Hematopoietic multipotent progenitor cell treated with erythropoietin and hydrocortisone succinate and interleukin-3 and kit ligand, for 6 days (in vitro differentiated cells): Measurements from ENCODE around the gene GAGE1.
"Not testable (repeated sequence)": the region's sequence is repeated elsewhere in the genome, so short reads cannot be mapped to it uniquely, and the experiment has no call there.

Experiments used
- DNase-seq: peaks from one replicate; pipeline ENCODE4 v3.0.0-alpha.2; 2015

The GAGE1 gene, protein sequence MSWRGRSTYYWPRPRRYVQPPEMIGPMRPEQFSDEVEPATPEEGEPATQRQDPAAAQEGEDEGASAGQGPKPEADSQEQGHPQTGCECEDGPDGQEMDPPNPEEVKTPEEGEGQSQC

GRCh38 chrX:49598720-49599119, at the start of gene GAGE1:
TSS of gene GAGE1 (plus strand) at chrX:49599020. CDS start at chrX:49600175, 1,155 bp downstream.
- not testable (repeated sequence) for DNase-seq

GRCh38 chrX:49550989-49551388, 47.8 kb upstream of the GAGE1 start, which contains the start of gene GAGE12E:
TSS of gene GAGE12E (plus strand) at chrX:49551289. CDS start at chrX:49552444, 1,155 bp downstream.
- DNase-seq: not testable (repeated sequence)

DNA sequence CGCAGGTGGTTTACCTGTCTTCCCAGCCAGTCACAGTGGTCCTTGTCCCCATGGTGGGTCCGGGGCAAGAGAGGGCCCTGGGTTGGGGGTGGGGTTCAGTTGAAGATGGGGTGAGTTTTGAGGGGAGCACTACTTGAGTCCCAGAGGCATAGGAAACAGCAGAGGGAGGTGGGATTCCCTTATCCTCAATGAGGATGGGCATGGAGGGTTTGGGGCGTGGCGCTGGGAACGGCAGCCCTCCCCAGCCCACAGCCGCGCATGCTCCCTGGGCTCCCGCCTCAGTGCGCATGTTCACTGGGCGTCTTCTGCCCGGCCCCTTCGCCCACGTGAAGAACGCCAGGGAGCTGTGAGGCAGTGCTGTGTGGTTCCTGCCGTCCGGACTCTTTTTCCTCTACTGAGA, 38.3 kb upstream of the GAGE1 start, which contains the start of gene GAGE12F:
GAGE12F (plus strand) TSS at position 301 of the 400 bp plus-strand sequence. CDS start 1,155 bp downstream, outside the sequence.
- not testable (repeated sequence) for DNase-seq

DNA sequence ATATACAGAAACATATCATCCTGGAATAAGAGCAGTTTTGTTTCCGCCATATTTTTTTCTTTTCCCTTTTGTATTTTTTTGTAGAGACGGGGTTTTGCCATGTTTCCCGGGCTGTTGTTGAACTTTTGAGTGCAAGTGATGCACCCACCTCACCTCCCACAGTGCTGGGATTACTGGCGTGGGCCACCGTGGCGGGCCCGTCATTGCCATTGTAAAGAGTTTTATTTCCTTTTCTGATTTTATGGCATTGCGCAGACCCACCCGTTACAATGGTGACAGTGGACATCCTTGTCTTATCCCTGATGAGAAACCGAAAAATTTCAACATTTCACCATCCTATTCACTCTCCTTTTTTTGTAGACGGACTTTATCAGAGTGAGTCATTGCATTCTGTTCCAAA, 30.1 kb upstream of the GAGE1 start:
- DNase-seq: not testable (repeated sequence)

DNA sequence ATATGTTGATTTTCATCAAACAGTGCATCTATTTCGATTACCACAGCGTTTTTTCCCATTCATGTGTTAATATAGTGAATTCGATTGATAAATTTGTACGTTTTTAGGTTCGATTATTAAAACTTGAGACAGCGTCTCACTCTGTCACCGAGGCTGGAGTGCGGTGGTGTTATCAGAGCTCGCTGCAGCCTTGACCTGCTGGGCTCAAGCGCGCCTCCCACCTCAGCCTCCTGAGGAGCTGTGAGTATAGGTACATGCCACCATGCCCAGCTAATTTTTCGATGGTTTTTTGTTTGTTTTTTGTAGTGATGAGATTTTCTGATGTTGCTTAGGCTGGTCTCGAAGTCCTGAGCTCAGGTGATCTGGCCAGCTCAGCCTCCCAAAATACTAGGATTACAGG, 29.7 kb upstream of the GAGE1 start:
- DNase-seq: not testable (repeated sequence)

- DNase-seq: not testable (repeated sequence)
These were observed 28.7 kb upstream of the GAGE1 start, which contains the start of gene GAGE12G for GRCh38 chrX:49570100-49570499. TSS of gene GAGE12G (plus strand) at chrX:49570400. CDS start at chrX:49571555, 1,155 bp downstream.

GRCh38 chrX:49579649-49580048, 19.2 kb upstream of the GAGE1 start, which contains the start of gene GAGE12H:
TSS of gene GAGE12H (plus strand) at chrX:49579949. CDS start at chrX:49581104, 1,155 bp downstream.
- not testable (repeated sequence) for DNase-seq

- DNase-seq: not testable (repeated sequence)
These were observed 9.6 kb upstream of the GAGE1 start, which contains the start of gene GAGE2A for GRCh38 chrX:49589196-49589595. TSS of gene GAGE2A (plus strand) at chrX:49589496. CDS start at chrX:49590651, 1,155 bp downstream.

DNA sequence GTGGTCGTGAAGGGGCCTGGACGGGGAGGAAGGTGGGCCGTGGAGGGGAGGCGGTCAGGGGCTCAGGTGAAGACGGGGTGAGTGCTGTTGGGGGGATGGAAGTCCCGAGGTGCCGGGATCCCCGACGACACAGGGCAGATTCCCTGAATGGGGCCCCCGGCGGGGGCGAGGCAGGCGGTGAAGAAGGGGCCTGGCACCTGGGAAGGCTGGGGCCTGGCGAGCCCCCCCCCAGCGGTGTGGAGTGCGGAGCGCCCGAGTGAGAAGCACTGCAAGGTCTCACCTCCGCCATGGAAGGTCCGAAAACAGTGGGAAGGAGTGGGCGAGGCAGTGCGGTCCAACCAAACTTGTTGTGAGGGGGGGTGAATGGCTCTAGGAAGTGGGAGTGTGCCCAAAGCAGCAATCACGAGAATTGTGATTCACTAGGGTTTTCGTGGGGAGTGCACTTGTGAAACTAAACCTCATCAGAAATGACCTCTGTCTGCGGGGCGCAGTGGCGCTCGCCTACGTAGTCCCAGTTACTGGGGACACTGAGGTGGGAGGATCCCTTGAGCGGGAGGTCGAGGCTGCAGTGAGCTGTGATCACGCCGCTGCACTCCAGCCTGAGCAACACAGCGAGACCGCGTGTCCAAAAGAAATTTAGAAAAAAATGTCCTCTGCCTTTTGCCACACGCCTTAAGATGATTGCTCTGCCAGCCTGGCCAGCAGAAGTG, 8.9 kb upstream of the GAGE1 start:
- not testable (repeated sequence) for DNase-seq

DNA sequence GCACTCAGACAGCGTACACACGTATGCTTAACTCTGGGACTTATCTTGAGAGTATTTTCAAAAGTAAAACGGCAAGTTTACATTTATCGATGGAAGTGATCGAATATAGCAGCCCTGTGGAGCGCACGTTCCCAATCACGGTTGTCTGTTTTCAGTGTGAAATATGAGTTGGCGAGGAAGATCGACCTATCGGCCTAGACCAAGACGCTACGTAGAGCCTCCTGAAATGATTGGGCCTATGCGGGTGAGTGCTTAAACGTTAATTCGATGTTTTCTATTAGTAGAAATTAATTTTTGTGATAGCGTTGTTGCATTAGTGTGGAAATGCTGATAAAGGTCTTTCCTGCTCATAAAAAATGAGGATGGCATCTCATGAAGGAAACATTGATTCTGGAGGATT, 8.3 kb upstream of the GAGE1 start:
- DNase-seq: not testable (repeated sequence)

DNA sequence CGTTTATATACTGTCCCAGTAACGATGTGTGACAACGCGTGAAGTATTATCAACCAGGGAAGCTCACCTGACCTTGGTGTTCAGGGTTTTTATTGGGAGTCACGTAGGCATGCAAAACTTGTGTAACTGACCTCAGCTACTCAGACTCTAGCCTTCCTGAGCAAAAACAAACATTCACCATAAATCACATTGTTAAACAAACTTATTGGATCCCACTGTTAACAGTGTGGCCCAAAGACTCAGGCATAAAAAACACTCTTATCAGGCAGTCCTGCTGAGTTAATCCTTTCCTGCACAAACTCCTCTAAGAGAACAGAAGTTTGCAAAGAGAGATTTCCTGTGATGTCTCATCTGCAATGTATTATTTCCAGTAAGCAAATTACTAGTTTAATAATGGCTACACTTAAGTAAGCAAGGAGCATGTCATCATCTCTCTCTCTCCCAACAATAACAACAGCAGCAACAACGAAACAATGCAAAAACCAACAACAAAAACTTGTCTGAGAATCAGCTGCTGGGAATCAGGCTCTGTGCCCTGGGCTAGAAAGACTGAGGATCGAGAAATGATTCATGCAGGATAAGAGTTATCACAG, 12.0 kb downstream of the GAGE1 start:
- DNase-seq: no peak

DNA sequence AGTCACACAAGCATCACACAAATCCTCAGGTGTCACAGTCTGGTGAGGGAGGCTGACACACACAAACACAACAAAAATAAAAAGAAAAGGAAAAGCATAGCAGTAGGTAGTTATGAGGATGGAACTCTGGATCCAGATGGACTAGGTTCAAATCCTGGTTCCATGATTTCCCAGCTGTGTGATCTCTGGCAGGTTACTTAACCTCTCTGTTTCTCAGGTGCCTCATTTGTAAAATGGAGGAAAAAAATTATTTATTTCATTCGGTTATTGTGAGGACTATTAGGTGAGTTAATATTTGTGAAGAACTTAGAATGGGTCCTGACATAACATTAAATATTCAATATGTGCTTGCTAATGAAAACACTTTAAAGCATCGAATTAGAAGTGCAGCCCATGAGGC, 19.8 kb downstream of the GAGE1 start:
- no peak for DNase-seq

DNA sequence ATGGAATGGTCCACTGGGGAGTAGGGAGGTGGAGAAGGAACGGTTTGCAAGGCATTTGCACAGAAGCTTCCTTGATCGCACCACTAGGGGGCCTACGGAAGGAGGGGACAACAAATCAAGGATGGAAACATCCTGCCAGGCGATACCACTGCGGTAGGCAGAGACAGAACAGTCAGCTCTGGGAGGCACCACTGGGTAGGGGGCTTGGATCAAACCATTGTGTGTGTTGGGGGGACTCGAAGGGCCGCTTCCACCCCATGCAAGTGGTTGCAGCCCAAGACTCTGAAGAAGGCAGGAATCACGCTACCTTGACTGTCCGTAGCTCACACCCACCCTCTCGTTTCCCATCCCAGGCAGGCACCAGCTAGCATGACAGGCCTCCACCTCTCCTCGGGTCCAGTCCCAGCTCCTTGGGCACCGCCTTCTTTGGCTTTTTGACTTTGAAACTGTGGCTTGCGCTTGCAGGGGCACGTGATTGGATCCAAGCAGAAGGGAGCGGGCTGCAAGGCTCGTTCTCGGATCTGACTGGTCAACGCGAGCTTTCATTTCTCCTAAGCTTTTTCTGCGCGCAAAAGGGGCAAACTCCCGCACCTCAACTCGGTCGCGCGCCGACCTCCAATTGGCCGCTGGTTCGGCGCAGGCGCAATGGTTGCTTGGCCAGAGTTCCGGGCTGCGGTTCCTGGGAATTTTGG, 28.4 kb downstream of the GAGE1 start:
- DNase-seq: peak; percentile 49

DNA sequence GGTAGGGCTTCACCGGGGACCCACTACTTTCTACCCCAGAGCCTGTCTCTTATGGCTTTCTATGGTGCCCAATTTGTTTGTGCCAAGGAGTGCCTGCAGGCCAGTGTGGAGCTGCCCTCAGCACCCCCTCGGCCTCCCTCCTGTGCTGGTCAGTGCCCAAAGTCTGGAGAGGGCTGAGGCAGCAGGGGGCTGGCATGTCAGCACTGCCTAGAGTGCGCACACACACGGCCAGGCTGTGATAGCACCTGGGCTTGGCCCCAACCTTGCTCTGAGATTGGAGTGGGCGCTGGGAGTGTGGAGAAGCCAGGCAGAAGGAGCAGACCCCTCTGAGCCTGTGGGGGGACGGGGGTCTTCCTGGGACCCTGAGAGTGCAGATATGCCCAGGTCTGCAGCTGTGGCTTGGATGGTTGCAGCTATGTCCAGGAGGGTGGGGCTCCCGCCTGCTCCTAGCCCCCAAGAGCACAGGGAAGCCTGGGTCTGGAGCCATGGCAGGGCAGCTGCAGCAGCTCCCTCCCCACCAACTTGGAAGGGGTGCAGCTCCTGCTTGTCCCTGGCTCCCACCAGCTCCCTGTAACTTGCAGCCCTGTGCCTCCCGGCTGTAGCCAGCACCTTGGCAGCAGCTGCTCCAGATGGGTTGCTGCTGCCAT, 46.3 kb downstream of the GAGE1 start:
- no peak for DNase-seq

GRCh38 chrX:49656533-49656932, 57.7 kb downstream of the GAGE1 start:
- no peak for DNase-seq
